DOHH2 (cell line): ENCODE results near the gene COASY.

Experiments used
- H3F3A ChIP-seq: fragments of 200-600 bp; sonication (generic), shearing (Covaris generic); 2 replicates; pipeline ENCODE4 v1.6.0; 2016; ENCODE audit warnings: antibody characterized with exemption, mild to moderate bottlenecking; ENCODE audit not compliant: control insufficient read depth, insufficient read depth
- H3K27ac ChIP-seq: fragments of 200-600 bp; sonication (generic); 2 replicates; pipeline ENCODE4 v1.5.1; 2014; ENCODE audit warnings: low read depth, mild to moderate bottlenecking, low read length, moderate library complexity
- H3K27me3 ChIP-seq: fragments of 200-600 bp; sonication (generic); 2 replicates; pipeline ENCODE4 v1.6.1; 2014; ENCODE audit warnings: mild to moderate bottlenecking, low read length, mixed read lengths; ENCODE audit not compliant: control insufficient read depth
- H3K36me3 ChIP-seq: fragments of 200-600 bp; sonication (generic); 2 replicates; pipeline ENCODE4 v1.6.1; 2014; ENCODE audit warnings: mild to moderate bottlenecking, low read length, moderate library complexity, mixed read lengths; ENCODE audit not compliant: control insufficient read depth
- H3K4me1 ChIP-seq: fragments of 200-600 bp; sonication (generic); 2 replicates; pipeline ENCODE4 v1.6.1; 2014; ENCODE audit warnings: mild to moderate bottlenecking, low read length, mixed read lengths; ENCODE audit not compliant: control insufficient read depth
- H3K4me2 ChIP-seq: fragments of 200-600 bp; sonication (generic); 2 replicates; pipeline ENCODE4 v1.6.0; 2014; ENCODE audit warnings: mild to moderate bottlenecking, low read length, moderate library complexity
- H3K4me3 ChIP-seq: fragments of 200-600 bp; sonication (generic); 2 replicates; pipeline ENCODE4 v1.5.1; 2014; ENCODE audit warnings: mild to moderate bottlenecking, low read length, mixed read lengths
- H3K79me2 ChIP-seq: fragments of 200-600 bp; sonication (generic); 2 replicates; pipeline ENCODE4 v1.6.1; 2014; ENCODE audit warnings: mild to moderate bottlenecking, low read length, mixed read lengths; ENCODE audit not compliant: control insufficient read depth
- H3K9me2 ChIP-seq: fragments of 200-600 bp; sonication (generic); replicated peaks from 2 replicates; pipeline ENCODE4 v1.6.1; 2014; ENCODE audit warnings: mild to moderate bottlenecking, low read length, mixed read lengths; ENCODE audit not compliant: control insufficient read depth
- H3K9me3 ChIP-seq: fragments of 200-600 bp; sonication (generic); 2 replicates; pipeline ENCODE4 v1.6.1; 2014; ENCODE audit warnings: antibody characterized with exemption, low read length, mixed read lengths; ENCODE audit not compliant: control insufficient read depth, insufficient read depth
- H4K20me1 ChIP-seq: fragments of 200-600 bp; sonication (generic); 2 replicates; pipeline ENCODE4 v1.6.0; 2014; ENCODE audit warnings: low read depth, mild to moderate bottlenecking, antibody characterized with exemption, low read length, moderate library complexity; ENCODE audit not compliant: control insufficient read depth, insufficient read depth
- EZH2phosphoT487 ChIP-seq: fragments of 200-600 bp; sonication (generic); IDR thresholded peaks from 2 replicates; pipeline ENCODE4 v1.6.1; 2017; ENCODE audit warnings: borderline replicate concordance, mild to moderate bottlenecking, antibody characterized with exemption, low read length, moderate library complexity, mixed read lengths
- TF ChIP-seq, protein P1 (sequence below): fragments of 200-600 bp; sonication (generic); IDR thresholded peaks from one replicate; pipeline ENCODE4 v1.5.1; 2014; ENCODE audit warnings: antibody characterized with exemption, mild to moderate bottlenecking, low read depth, low read length; ENCODE audit not compliant: poor library complexity, severe bottlenecking

Gene COASY

GRCh38 chr17:42578282-42578869, 16.4 kb downstream of the COASY start:
- Histone ChIP-seq H4K20me1 (peaks cover 3% of the 10 kb centered on the region; the same call in 1 of the 2 replicates), H3F3A (peaks cover 13% of the 10 kb centered on the region), H3K79me2 (peaks cover 41% of the 10 kb centered on the region), H3K4me1 (peaks cover 35% of the 10 kb centered on the region), H3K36me3 (peaks cover 76% of the 10 kb centered on the region), H3K4me3 (peak overlapping the region; percentile 89), H3K9me3 (no peaks in the 10 kb centered on the region), H3K9me2 (no peaks in the 10 kb centered on the region), H3K4me2 (peak overlapping the region; percentile 66), H3K27ac (peak overlapping the region; percentile 81), H3K27me3 (no peaks in the 10 kb centered on the region)
- TF ChIP-seq, protein P1, sequence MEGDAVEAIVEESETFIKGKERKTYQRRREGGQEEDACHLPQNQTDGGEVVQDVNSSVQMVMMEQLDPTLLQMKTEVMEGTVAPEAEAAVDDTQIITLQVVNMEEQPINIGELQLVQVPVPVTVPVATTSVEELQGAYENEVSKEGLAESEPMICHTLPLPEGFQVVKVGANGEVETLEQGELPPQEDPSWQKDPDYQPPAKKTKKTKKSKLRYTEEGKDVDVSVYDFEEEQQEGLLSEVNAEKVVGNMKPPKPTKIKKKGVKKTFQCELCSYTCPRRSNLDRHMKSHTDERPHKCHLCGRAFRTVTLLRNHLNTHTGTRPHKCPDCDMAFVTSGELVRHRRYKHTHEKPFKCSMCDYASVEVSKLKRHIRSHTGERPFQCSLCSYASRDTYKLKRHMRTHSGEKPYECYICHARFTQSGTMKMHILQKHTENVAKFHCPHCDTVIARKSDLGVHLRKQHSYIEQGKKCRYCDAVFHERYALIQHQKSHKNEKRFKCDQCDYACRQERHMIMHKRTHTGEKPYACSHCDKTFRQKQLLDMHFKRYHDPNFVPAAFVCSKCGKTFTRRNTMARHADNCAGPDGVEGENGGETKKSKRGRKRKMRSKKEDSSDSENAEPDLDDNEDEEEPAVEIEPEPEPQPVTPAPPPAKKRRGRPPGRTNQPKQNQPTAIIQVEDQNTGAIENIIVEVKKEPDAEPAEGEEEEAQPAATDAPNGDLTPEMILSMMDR, result peak; percentile 85
- no peak for TF ChIP-seq EZH2phosphoT487

GRCh38 chr17:42579794-42580551, 18.0 kb downstream of the COASY start:
- Histone ChIP-seq H3K9me3 (no peaks in the 10 kb centered on the region), H4K20me1 (peaks cover 3% of the 10 kb centered on the region; the same call in 1 of the 2 replicates), H3K9me2 (no peaks in the 10 kb centered on the region), H3K4me1 (peaks cover 34% of the 10 kb centered on the region), H3K79me2 (peaks cover 29% of the 10 kb centered on the region), H3K27me3 (no peaks in the 10 kb centered on the region), H3K4me3 (no peak overlapping the region), H3F3A (peaks cover 13% of the 10 kb centered on the region), H3K27ac (no peak overlapping the region), H3K36me3 (peaks cover 73% of the 10 kb centered on the region), H3K4me2 (no peak overlapping the region)
- no peak for TF ChIP-seq EZH2phosphoT487
- TF ChIP-seq, protein P1, result no peak

GRCh38 chr17:42581744-42582270, 19.9 kb downstream of the COASY start:
- TF ChIP-seq EZH2phosphoT487, result no peak
- TF ChIP-seq, protein P1, result no peak
- no peaks in the 10 kb centered on the region for H3K9me2 ChIP-seq

More at GRCh38 chr17:42581744-42582270, 19.9 kb downstream of the COASY start:
- Histone ChIP-seq H3K27me3 (no peaks in the 10 kb centered on the region), H3F3A (peaks cover 14% of the 10 kb centered on the region), H3K79me2 (peaks cover 13% of the 10 kb centered on the region), H3K36me3 (peaks cover 77% of the 10 kb centered on the region), H3K4me1 (peaks cover 26% of the 10 kb centered on the region), H3K9me3 (no peaks in the 10 kb centered on the region), H4K20me1 (peaks cover 3% of the 10 kb centered on the region; the same call in 1 of the 2 replicates), H3K4me2 (no peak overlapping the region), H3K27ac (no peak overlapping the region), H3K4me3 (no peak overlapping the region)
